NT2/D1 (cell line): ENCODE data around the gene ORC5.

Source experiments
- DNase-seq: peaks from one replicate; pipeline ENCODE4 v3.0.0-alpha.2; 2011; ENCODE audit warnings: low read depth, low spot score
- H3K27me3 ChIP-seq: 2 replicates; pipeline ENCODE4 v1.6.0; 2011; ENCODE audit warnings: mild to moderate bottlenecking; ENCODE audit not compliant: insufficient read length, insufficient read depth
- H3K36me3 ChIP-seq: 2 replicates; pipeline ENCODE4 v1.6.1; 2011; ENCODE audit warnings: mild to moderate bottlenecking, low read length, mixed read lengths; ENCODE audit not compliant: insufficient read depth, insufficient read length
- H3K4me1 ChIP-seq: 2 replicates; pipeline ENCODE4 v1.5.1; 2011; ENCODE audit not compliant: insufficient read depth, insufficient read length
- H3K4me3 ChIP-seq: 2 replicates; pipeline ENCODE4 v1.5.1; 2011; ENCODE audit warnings: low read depth; ENCODE audit not compliant: insufficient read length
- H3K9ac ChIP-seq: 2 replicates; pipeline ENCODE4 v1.6.0; 2011; ENCODE audit warnings: low read depth; ENCODE audit not compliant: insufficient read length
- H3K9me3 ChIP-seq: 2 replicates; pipeline ENCODE4 v1.5.1; 2011; ENCODE audit warnings: mild to moderate bottlenecking, low read length; ENCODE audit not compliant: insufficient read depth
- SUZ12 ChIP-seq: IDR thresholded peaks from 2 replicates; pipeline ENCODE4 v1.6.1; 2011; ENCODE audit not compliant: insufficient read length, insufficient read depth; ENCODE audit errors: extremely low read depth
- YY1 ChIP-seq: IDR thresholded peaks from 2 replicates; pipeline ENCODE4 v1.6.1; 2011; ENCODE audit not compliant: insufficient read length, insufficient read depth
- ZNF274 ChIP-seq: IDR thresholded peaks from 2 replicates; pipeline ENCODE4 v1.6.1; 2011; ENCODE audit warnings: mild to moderate bottlenecking, low read depth, low read length

The ORC5 gene

GRCh38 chr7:104209063-104209462 is 1.2 kb upstream of the ORC5 start:
- Histone ChIP-seq H3K27me3 (no peaks in the 10 kb centered on the region), H3K4me3 (no peak overlapping the region), H3K36me3 (no peaks in the 10 kb centered on the region), H3K9ac (no peak overlapping the region), H3K9me3 (no peaks in the 10 kb centered on the region; the same call in 1 of the 2 replicates), H3K4me1 (no peaks in the 10 kb centered on the region)
- TF ChIP-seq SUZ12 (no peak), YY1 (no peak), ZNF274 (no peak)
- DNase-seq: no peak

DNA sequence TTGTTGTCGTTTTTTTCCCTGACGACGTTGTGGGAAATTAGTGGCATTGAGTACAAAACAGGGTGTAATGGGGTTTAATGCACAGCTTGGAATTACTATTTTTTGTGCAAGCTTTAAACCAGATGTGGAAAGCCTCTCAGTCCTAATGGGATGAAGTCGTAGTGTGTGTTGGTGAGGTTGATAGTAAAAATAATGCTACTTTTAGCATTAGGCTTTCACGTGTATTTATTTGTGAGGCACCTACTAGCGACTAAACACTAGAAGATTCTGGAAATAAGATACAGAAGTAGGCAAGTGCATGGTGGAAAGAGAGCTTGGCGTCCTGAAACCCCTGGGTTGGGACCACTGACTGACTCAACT is 588 bp upstream of the ORC5 start:
- no peak overlapping the region for H3K9ac ChIP-seq
- H3K36me3 ChIP-seq: no peaks in the 10 kb centered on the region
- DNase-seq: no peak
- no peaks in the 10 kb centered on the region for H3K27me3 ChIP-seq
- H3K4me3 ChIP-seq: peak overlapping the region; percentile 24
- no peaks in the 10 kb centered on the region; the same call in 1 of the 2 replicates for H3K9me3 ChIP-seq
- H3K4me1 ChIP-seq: no peaks in the 10 kb centered on the region
- TF ChIP-seq YY1 (no peak), SUZ12 (no peak), ZNF274 (no peak)

GRCh38 chr7:104207348-104207730 is 474 bp downstream of the ORC5 start:
- DNase-seq: no peak
- peak overlapping the region; percentile 77 for H3K9ac ChIP-seq
- peak overlapping the region; percentile 76 for H3K4me3 ChIP-seq
- no peaks in the 10 kb centered on the region for H3K27me3 ChIP-seq
- TF ChIP-seq ZNF274 (no peak), YY1 (no peak), SUZ12 (no peak)
- peaks cover 4% of the 10 kb centered on the region for H3K36me3 ChIP-seq
- no peaks in the 10 kb centered on the region for H3K4me1 ChIP-seq
- H3K9me3 ChIP-seq: no peaks in the 10 kb centered on the region; the same call in 1 of the 2 replicates

- peak overlapping the region; percentile 77 for H3K9ac ChIP-seq
Observed at GRCh38 chr7:104206841-104207240, 972 bp downstream of the ORC5 start.

GRCh38 chr7:104198673-104199278 is 9.0 kb downstream of the ORC5 start:
- H3K9ac ChIP-seq: no peak overlapping the region
- H3K27me3 ChIP-seq: no peaks in the 10 kb centered on the region
- peaks cover 27% of the 10 kb centered on the region for H3K36me3 ChIP-seq
- no peak overlapping the region for H3K4me3 ChIP-seq
- TF ChIP-seq SUZ12: no peak
- no peaks in the 10 kb centered on the region for H3K4me1 ChIP-seq
- no peak for DNase-seq
- H3K9me3 ChIP-seq: peaks cover 19% of the 10 kb centered on the region; the same call in 1 of the 2 replicates

More at GRCh38 chr7:104206841-104207240, 972 bp downstream of the ORC5 start:
- Histone ChIP-seq H3K27me3 (no peaks in the 10 kb centered on the region), H3K36me3 (peaks cover 4% of the 10 kb centered on the region), H3K4me3 (peak overlapping the region; percentile 76), H3K4me1 (no peaks in the 10 kb centered on the region), H3K9me3 (no peaks in the 10 kb centered on the region; the same call in 1 of the 2 replicates)
- no peak for DNase-seq
- TF ChIP-seq SUZ12 (no peak), YY1 (no peak), ZNF274 (no peak)

GRCh38 chr7:104196161-104196560 is 11.7 kb downstream of the ORC5 start:
- Histone ChIP-seq H3K4me3 (no peak overlapping the region), H3K27me3 (no peaks in the 10 kb centered on the region), H3K36me3 (peaks cover 23% of the 10 kb centered on the region), H3K4me1 (no peaks in the 10 kb centered on the region), H3K9ac (no peak overlapping the region), H3K9me3 (peaks cover 19% of the 10 kb centered on the region; the same call in 1 of the 2 replicates)
- no peak for DNase-seq
- TF ChIP-seq ZNF274 (no peak), SUZ12 (no peak), YY1 (no peak)

GRCh38 chr7:104192434-104192833 is 15.4 kb downstream of the ORC5 start:
- no peak for DNase-seq
- H3K4me3 ChIP-seq: no peak overlapping the region
- H3K4me1 ChIP-seq: no peaks in the 10 kb centered on the region
- no peak overlapping the region for H3K9ac ChIP-seq
- no peak for TF ChIP-seq YY1
- TF ChIP-seq SUZ12: no peak
- TF ChIP-seq ZNF274: no peak
- H3K27me3 ChIP-seq: no peaks in the 10 kb centered on the region
- no peaks in the 10 kb centered on the region for H3K9me3 ChIP-seq
- peaks cover 4% of the 10 kb centered on the region for H3K36me3 ChIP-seq

DNA sequence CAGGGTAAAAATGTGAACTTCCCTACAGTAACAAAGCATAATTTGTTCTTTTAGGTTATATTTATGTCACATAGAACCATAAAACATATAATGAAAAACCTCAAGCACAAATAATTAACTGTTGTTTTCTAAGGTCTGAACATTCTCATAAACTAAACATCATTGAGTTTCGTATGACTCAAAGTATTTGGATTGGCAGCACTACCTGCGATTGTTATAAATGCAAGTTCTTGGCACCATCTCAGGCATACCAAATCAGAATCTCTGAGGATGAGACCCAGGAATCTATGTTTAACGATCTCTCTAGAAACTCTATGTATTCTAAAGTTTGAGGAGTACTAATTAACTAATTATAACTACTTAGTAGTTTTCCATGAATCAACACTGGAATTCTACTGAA is 22.5 kb downstream of the ORC5 start:
- Histone ChIP-seq H3K4me1 (no peaks in the 10 kb centered on the region), H3K4me3 (no peak overlapping the region), H3K27me3 (no peaks in the 10 kb centered on the region), H3K9ac (no peak overlapping the region), H3K36me3 (peaks cover 5% of the 10 kb centered on the region), H3K9me3 (peaks cover 14% of the 10 kb centered on the region)
- DNase-seq: no peak
- TF ChIP-seq YY1: no peak
- no peak for TF ChIP-seq ZNF274
- no peak for TF ChIP-seq SUZ12
